HFF-Myc (cell line): ENCODE measurements around the gene XRCC6.
"Not testable (repeated sequence)": the region's sequence is repeated elsewhere in the genome, so short reads cannot be mapped to it uniquely, and the experiment has no call there.

Experiments
- DNase-seq: peaks from one replicate; pipeline ENCODE4 v3.0.0-alpha.2; 2011; ENCODE audit warnings: low read depth; ENCODE audit errors: extremely low read depth
- H3K4me3 ChIP-seq: replicated peaks from 2 replicates; pipeline ENCODE4 v1.5.1; 2011; ENCODE audit warnings: low read depth, mild to moderate bottlenecking, control low read depth, low read length
- TF ChIP-seq, protein P1 (sequence below): IDR thresholded peaks from 2 replicates; pipeline ENCODE4 v1.5.1; 2012; ENCODE audit warnings: mild to moderate bottlenecking, low read depth, low read length, control low read depth; ENCODE audit errors: missing control alignments

The XRCC6 gene

DNA sequence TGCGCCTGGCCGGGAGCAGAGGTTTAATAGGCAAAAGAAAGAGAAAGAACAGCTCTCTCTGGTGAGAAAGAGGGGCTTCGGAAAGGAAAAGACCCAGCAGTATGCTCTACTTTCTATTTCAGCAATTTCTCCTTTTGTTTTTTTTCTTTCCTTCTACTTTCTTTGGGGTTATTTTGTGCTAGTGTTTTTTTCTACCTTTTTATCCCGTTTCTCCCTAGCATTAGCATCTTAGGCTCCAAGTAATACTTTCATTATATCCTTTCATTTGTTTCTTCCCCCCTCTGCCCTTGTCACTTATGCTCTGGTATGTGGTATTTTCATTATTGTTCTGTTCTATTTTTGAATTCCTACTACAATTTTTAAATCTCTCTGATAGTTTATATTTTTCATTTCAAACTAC lies 63.1 kb downstream of the XRCC6 start:
- TF ChIP-seq, protein P1, sequence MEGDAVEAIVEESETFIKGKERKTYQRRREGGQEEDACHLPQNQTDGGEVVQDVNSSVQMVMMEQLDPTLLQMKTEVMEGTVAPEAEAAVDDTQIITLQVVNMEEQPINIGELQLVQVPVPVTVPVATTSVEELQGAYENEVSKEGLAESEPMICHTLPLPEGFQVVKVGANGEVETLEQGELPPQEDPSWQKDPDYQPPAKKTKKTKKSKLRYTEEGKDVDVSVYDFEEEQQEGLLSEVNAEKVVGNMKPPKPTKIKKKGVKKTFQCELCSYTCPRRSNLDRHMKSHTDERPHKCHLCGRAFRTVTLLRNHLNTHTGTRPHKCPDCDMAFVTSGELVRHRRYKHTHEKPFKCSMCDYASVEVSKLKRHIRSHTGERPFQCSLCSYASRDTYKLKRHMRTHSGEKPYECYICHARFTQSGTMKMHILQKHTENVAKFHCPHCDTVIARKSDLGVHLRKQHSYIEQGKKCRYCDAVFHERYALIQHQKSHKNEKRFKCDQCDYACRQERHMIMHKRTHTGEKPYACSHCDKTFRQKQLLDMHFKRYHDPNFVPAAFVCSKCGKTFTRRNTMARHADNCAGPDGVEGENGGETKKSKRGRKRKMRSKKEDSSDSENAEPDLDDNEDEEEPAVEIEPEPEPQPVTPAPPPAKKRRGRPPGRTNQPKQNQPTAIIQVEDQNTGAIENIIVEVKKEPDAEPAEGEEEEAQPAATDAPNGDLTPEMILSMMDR, result no peak
- no peak overlapping the region for H3K4me3 ChIP-seq
- no peak for DNase-seq

DNA sequence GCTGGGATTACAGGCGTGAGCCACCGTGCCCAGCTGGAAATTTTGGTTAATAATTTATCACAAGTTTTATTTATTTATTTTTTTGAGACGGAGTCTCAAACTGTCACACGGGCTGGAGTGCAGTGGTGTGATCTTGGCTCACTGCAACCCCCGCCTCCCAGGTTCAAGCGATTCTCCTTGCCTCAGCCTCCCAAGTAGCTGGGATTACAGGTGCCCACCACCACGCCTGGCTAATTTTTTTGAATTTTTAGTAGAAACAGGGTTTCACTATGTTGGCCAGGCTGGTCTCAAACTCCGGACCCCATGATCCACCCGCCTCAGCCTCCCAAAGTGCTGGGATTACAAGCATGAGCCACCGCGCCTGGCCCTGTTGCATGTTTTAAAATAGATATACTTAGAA lies 65.8 kb downstream of the XRCC6 start:
- peak overlapping the region; percentile 97 for H3K4me3 ChIP-seq

DNA sequence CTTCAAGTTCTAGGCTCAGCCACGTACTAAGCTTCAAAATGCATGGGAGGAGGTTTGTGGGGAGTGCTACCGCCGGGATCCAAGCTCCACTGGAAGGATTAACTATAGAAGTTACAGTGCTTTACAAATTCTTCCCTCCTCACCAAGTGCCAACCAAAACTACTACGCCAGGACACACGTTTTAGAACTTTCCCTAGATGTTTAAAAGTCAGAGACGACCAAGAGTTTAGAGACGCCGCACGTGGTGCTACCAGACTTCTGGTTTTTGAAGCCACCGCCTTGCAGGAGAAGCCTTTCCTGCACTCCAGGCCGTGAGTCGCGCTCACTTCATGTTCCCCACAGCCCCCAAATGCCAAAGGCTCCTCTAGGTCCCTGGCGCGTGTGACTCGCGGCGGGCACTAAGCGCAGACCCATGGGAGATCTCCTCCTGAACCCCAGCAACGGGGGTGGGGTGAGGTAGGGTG lies 66.8 kb downstream of the XRCC6 start:
- DNase-seq, result no peak
- TF ChIP-seq, protein P1, result no peak
- H3K4me3 ChIP-seq, result peak overlapping the region; percentile 97

More for the DNA sequence above, 65.8 kb downstream of the XRCC6 start:
- not testable (repeated sequence) for DNase-seq

DNA sequence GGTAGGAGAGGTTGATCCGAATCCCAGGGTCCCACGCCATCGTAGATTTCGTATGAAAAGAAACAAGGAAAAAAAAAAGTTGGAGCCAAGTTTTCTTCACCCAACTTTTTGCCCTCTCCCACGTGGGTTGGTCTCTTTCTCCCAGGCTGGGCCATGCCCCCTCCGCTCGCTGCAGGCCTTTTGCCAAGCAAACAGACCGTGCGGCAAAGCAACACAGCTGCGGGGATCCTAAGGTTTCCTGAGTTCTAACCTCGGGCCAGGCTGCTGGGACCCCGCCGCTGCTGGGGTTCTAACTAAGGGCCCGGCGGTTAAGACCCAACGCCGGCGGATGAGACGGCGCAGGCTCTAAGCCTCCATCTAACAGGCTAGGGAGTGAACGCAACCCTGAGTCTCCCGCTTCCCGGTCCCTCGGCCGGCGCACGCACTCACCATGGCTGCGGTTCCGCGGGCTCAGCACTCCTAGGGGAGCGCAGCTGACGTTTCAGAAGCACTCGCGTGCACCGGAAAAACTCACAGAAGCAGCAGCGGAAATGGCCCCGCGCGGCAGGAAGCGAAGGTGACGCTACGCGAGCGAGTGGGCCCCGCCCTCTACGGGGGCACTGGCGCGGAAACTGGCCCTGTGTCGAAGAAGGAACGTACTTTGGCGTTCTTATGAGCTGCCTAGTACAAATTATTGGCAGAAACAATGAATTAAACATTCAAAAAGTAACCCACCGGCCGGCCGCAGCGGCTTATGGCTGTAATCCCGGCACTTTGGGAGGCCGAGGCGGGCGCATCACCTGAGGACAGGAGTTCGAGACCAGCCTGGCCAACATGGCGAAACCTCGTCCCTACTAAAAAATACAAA lies 67.5 kb downstream of the XRCC6 start, which contains the start of gene SNU13:
Gene SNU13, minus strand, starts transcription at position 503 of the 847 bp plus-strand sequence. Its CDS starts 71 bp downstream, at position 432.
- no peak for DNase-seq
- TF ChIP-seq, protein P1, result no peak
- peak within 1 kb of the TSS; percentile 97 for H3K4me3 ChIP-seq

DNA sequence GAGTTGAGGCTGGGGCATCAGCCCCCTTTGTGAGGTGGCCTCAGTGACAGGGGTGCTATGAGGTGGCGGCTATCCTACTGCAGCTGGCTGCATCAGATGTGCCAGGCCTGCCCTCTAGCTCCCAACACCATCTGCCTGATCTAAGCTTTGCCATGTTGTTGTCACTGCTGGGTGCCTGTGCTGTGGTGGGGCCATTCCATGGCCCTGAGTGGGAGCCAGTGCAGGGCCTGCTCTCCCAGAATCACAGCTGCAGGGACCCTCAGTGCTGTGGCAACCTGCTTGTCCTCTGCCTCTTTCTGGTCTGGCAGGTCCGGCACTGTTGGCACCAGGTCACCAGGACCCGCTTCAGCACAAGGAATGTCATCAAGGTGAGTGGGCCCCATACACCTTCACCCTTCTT lies 69.4 kb downstream of the XRCC6 start:
- H3K4me3 ChIP-seq, result no peak overlapping the region
- TF ChIP-seq, protein P1, result no peak
- no peak for DNase-seq

DNA sequence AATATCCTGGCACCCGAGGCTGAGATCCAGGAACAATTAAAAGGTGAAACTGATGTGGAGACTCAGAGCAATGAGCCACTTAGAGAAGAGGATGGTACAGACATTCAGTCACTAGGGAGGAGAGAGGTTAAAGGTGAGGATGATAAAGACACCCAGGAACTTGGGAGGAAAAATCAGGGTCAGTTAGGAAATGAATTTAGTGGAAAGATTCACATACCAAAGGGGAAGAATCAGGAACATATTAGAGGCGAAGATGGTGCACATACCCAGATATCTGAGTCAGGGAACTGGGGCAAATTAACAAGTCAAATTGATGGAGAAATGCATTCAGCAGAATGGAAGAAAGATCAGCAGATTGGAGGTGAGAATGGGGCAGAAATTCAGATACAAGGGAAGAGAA lies 74.1 kb downstream of the XRCC6 start:
- no peak for DNase-seq
- no peak overlapping the region for H3K4me3 ChIP-seq
- TF ChIP-seq, protein P1, result no peak

DNA sequence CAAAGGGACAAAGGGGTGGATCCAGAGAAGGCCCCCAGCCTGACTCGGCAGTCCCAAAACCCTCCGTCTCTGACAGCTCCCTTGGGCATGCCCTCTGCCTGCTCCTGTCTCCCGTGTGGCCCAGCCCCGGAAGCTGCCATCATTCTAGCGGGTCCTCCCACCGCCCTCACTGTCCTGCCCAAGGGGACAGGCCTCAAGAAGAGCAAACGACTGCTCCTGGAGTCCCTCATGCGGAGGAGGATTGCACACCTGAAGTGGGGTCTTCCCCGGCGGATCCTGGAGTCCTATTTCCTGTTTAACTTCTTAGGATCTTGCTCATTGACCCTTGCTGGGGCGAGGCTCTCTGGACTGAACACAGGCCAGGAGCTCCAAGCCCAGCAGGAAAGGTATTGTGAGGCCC lies 75.6 kb downstream of the XRCC6 start:
- no peak overlapping the region for H3K4me3 ChIP-seq
- no peak for DNase-seq
- TF ChIP-seq, protein P1, result no peak
